HCT116 (cell line): ENCODE results near the gene AQP6. TPM values are rescaled to one million over a fixed set of nuclear protein-coding genes. Genes with fewer than 3 reads are reported as not detected.

Experiments used
- ATAC-seq: fragments of 200-7000 bp; cut with Tn5 transposase; 2 replicates; pipeline ENCODE4 v1.9.1; 2020; ENCODE audit warnings: mild to moderate bottlenecking, moderate library complexity
- BruUV-seq: library from RNA; stranded (reverse); fragments of 400-500 nt; replicated peaks from 2 replicates; lab custom pipeline; 2021; lab: Mats Ljungman, UMichigan
- CTCF ChIA-PET: fragments of 300-600 bp; sonication (Branson Sonifier 250); formaldehyde crosslinking; loops from one replicate; lab custom pipeline; 2021; ENCODE audit warnings: antibody characterized with exemption; lab: Charles Lee
- POLR2A ChIA-PET: fragments of 300-600, 350-600 bp; sonication (Branson Sonifier 250); formaldehyde crosslinking; loops from one replicate; lab custom pipeline; 2021; ENCODE audit warnings: antibody characterized with exemption; lab: Charles Lee
- RAD21 ChIA-PET, 2 experiments: fragments of 300-600 bp; sonication (Branson Sonifier 250); formaldehyde crosslinking; loops; one replicate each; lab custom pipeline; 2023; ENCODE audit warnings: low total read pairs in 2 of 2; ENCODE audit not compliant: uncharacterized antibody in 2 of 2, unreplicated experiment in 2 of 2, low non-redundant PET in 1 of 2; lab: Charles Lee
- DNase-seq: peaks from one replicate; pipeline ENCODE4 v3.0.0-alpha.2; 2010; ENCODE audit warnings: low read depth, low spot score
- H2AFZ ChIP-seq: fragments of 200-600 bp; shearing (Covaris generic), sonication (generic); 2 replicates; pipeline ENCODE4 v1.6.1; 2017; ENCODE audit warnings: low read depth, mixed run types, mixed read lengths, antibody characterized with exemption, low read length; ENCODE audit not compliant: poor library complexity, severe bottlenecking
- H3K27ac ChIP-seq: 2 replicates; pipeline ENCODE4 v1.5.1; 2012; ENCODE audit warnings: low read depth, low read length
- H3K27me3 ChIP-seq: fragments of 200-600 bp; sonication (generic); 2 replicates; pipeline ENCODE4 v1.6.1; 2016; ENCODE audit warnings: mixed run types, low read length, mixed read lengths; ENCODE audit not compliant: insufficient read depth
- H3K36me3 ChIP-seq, 2 experiments: fragments of 200-500 bp in 1 of 2; fragments of 200-600 bp in 1 of 2; sonication (Bioruptor generic) in 1 of 2; sonication (generic) in 1 of 2; 2 replicates each; pipeline versions ENCODE4 v1.5.1 to v1.6.1; 2014 to 2016; ENCODE audit warnings: low read length in 2 of 2, inconsistent platforms in 1 of 2, mixed read lengths in 1 of 2, mixed run types in 1 of 2; ENCODE audit not compliant: insufficient read depth in 2 of 2, control insufficient read depth in 1 of 2
- H3K4me1 ChIP-seq, 2 experiments: fragments of 200-600 bp in 1 of 2; sonication (generic) in 1 of 2; 2 replicates each; pipeline versions ENCODE4 v1.5.1 to v1.6.1; 2012 to 2017; ENCODE audit warnings: low read length in 2 of 2, inconsistent platforms in 1 of 2, mild to moderate bottlenecking in 1 of 2, mixed read lengths in 1 of 2, mixed run types in 1 of 2, moderate library complexity in 1 of 2; ENCODE audit not compliant: insufficient read depth in 2 of 2, control insufficient read depth in 1 of 2
- H3K4me2 ChIP-seq: fragments of 200-600 bp; sonication (generic); 2 replicates; pipeline ENCODE4 v1.6.1; 2017; ENCODE audit warnings: mixed run types, low read length, mixed read lengths
- H3K4me3 ChIP-seq, 2 experiments: fragments of 200-600 bp in 1 of 2; sonication (generic) in 1 of 2; replicated peaks in 1 of 2; 2 replicates each; pipeline ENCODE4 v1.5.1; 2011 to 2016; ENCODE audit warnings: low read length in 2 of 2, control low read depth in 1 of 2, low read depth in 1 of 2, mild to moderate bottlenecking in 1 of 2, mixed read lengths in 1 of 2, mixed run types in 1 of 2
- H3K79me2 ChIP-seq: fragments of 200-600 bp; sonication (generic); 2 replicates; pipeline ENCODE4 v1.6.1; 2017; ENCODE audit warnings: mild to moderate bottlenecking, mixed run types, low read length, moderate library complexity, mixed read lengths; ENCODE audit not compliant: insufficient read depth
- H3K9ac ChIP-seq: fragments of 200-600 bp; sonication (generic); 2 replicates; pipeline ENCODE4 v1.6.1; 2016; ENCODE audit warnings: low read length, mixed read lengths
- H3K9me2 ChIP-seq: fragments of 200-600 bp; sonication (generic), shearing (Covaris generic); 2 replicates; pipeline ENCODE4 v1.6.1; 2017; ENCODE audit warnings: mixed run types, mild to moderate bottlenecking, moderate library complexity; ENCODE audit not compliant: insufficient read depth
- H3K9me3 ChIP-seq, 2 experiments: fragments of 200-500 bp in 1 of 2; fragments of 200-600 bp in 1 of 2; sonication (Bioruptor generic) in 1 of 2; sonication (generic) in 1 of 2; 2 replicates each; pipeline ENCODE4 v1.6.1; 2014 to 2017; ENCODE audit warnings: low read length in 2 of 2, mixed read lengths in 2 of 2, inconsistent platforms in 1 of 2, low read depth in 1 of 2, mild to moderate bottlenecking in 1 of 2, mixed run types in 1 of 2, moderate library complexity in 1 of 2; ENCODE audit not compliant: control insufficient read depth in 1 of 2, insufficient read depth in 1 of 2
- H4K20me1 ChIP-seq: fragments of 200-600 bp; sonication (generic), shearing (Covaris generic); 2 replicates; pipeline ENCODE4 v1.6.1; 2017; ENCODE audit warnings: mixed run types, mild to moderate bottlenecking, moderate library complexity; ENCODE audit not compliant: insufficient read depth
- CBX3 ChIP-seq: IDR thresholded peaks from 2 replicates; pipeline ENCODE4 v1.6.1; 2012; ENCODE audit warnings: low read depth
- CEBPB ChIP-seq: IDR thresholded peaks from 2 replicates; pipeline ENCODE4 v1.6.1; 2012; ENCODE audit warnings: low read depth
- ELF1 ChIP-seq: IDR thresholded peaks from 2 replicates; pipeline ENCODE4 v1.6.1; 2012; ENCODE audit warnings: low read depth, borderline replicate concordance
- EZH2 ChIP-seq: fragments of 200-600 bp; sonication (generic); IDR thresholded peaks from 2 replicates; pipeline ENCODE4 v1.6.1; 2017; ENCODE audit warnings: antibody characterized with exemption, mixed run types
- FOSL1 ChIP-seq: IDR thresholded peaks from 2 replicates; pipeline ENCODE4 v1.6.1; 2012; ENCODE audit warnings: low read depth
- POLR2A ChIP-seq: IDR thresholded peaks from 2 replicates; pipeline ENCODE4 v1.7.0; 2011; ENCODE audit warnings: borderline replicate concordance; ENCODE audit not compliant: insufficient read depth, insufficient read length; ENCODE audit errors: extremely low read depth
- RAD21 ChIP-seq: IDR thresholded peaks from 2 replicates; pipeline ENCODE4 v1.6.1; 2012; ENCODE audit warnings: low read depth, mild to moderate bottlenecking
- SIN3A ChIP-seq: IDR thresholded peaks from 2 replicates; pipeline ENCODE4 v1.6.1; 2012; ENCODE audit warnings: low read depth
- SRF ChIP-seq: IDR thresholded peaks from 2 replicates; pipeline ENCODE4 v1.6.1; 2012; ENCODE audit warnings: low read depth
- YY1 ChIP-seq: IDR thresholded peaks from 2 replicates; pipeline ENCODE4 v1.6.1; 2011; ENCODE audit warnings: low read length, low read depth, moderate library complexity, mild to moderate bottlenecking; ENCODE audit not compliant: insufficient replicate concordance; ENCODE audit errors: extremely low read depth
- ZFX ChIP-seq: fragments of 450-650 bp; IDR thresholded peaks from 2 replicates; pipeline ENCODE4 v1.6.1; 2017
- ZNF274 ChIP-seq: fragments of 200-500 bp; sonication (Bioruptor generic); IDR thresholded peaks from 2 replicates; pipeline ENCODE4 v1.6.1; 2014; ENCODE audit warnings: mild to moderate bottlenecking, low read depth, low read length, inconsistent platforms
- intact Hi-C: fragments of 100-400 bp; cut with micrococcal nuclease; formaldehyde crosslinking; loops from 2 replicates; pipeline ENCODE4 v1.10.0; 2022
- total RNA-seq: library from RNA; stranded (reverse); gene quantifications from one replicate; pipeline ENCODE4 v1.2.1, GENCODE V29; 2021; ENCODE audit not compliant: unreplicated experiment
- TF ChIP-seq, protein P1 (sequence below): IDR thresholded peaks from 2 replicates; pipeline ENCODE4 v1.6.1; 2012
- TF ChIP-seq, protein P2 (sequence below): IDR thresholded peaks from 2 replicates; pipeline ENCODE4 v1.6.1; 2012; ENCODE audit warnings: low read depth
- TF ChIP-seq, protein P3 (sequence below), 3 experiments: fragments of 200-600 bp in 1 of 3; sonication (generic) in 1 of 3; IDR thresholded peaks in 2 of 3; conservative IDR thresholded peaks in 1 of 3; 2 replicates each; pipeline ENCODE4 v1.5.1; 2012 to 2017; ENCODE audit warnings: low read depth in 2 of 3, low read length in 2 of 3, antibody characterized with exemption in 1 of 3, borderline replicate concordance in 1 of 3, control low read depth in 1 of 3, mild to moderate bottlenecking in 1 of 3, mixed read lengths in 1 of 3, mixed run types in 1 of 3, moderate library complexity in 1 of 3; ENCODE audit not compliant: insufficient read depth in 1 of 3
- TF ChIP-seq, protein P4 (sequence below): IDR thresholded peaks from 2 replicates; pipeline ENCODE4 v1.6.1; 2012

The AQP6 gene
- total RNA-seq, 1 experiment from 2014 or later = not detected

DNA sequence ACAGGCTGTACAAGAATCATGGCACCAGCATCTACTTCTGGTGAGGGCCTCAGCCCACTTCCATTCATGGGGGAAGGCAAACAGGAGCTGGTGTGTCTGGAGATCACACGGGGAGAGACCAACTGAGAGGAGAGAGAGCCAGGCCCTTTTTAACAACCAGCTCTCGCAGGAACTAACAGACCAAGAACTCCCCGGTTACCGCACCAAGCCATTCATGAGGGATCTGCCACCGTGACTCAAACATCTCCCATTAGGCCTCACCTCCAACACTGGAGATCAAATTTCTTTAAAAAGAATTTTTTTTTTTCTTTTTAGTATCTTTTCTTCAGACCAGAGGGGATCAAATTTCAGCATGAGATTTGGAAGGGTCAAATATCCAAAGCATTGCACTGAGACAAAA lies 39.0 kb upstream of the AQP6 start:
- Histone ChIP-seq H3K9me3 (no peaks in the 10 kb centered on the region), H3K9ac (no peak overlapping the region), H3K27ac (no peak overlapping the region), H3K4me2 (no peak overlapping the region), H4K20me1 (no peaks in the 10 kb centered on the region), H3K36me3 (no peaks in the 10 kb centered on the region), H2AFZ (no peak overlapping the region), H3K4me3 (no peak overlapping the region), H3K27me3 (no peaks in the 10 kb centered on the region), H3K4me1 (no peaks in the 10 kb centered on the region; a peak in 1 of 4 replicates), H3K9me2 (no peaks in the 10 kb centered on the region), H3K79me2 (no peaks in the 10 kb centered on the region)
- intact Hi-C loops = no loop called here
- no peak for DNase-seq
- no peak for TF ChIP-seq ELF1
- TF ChIP-seq, protein P1, sequence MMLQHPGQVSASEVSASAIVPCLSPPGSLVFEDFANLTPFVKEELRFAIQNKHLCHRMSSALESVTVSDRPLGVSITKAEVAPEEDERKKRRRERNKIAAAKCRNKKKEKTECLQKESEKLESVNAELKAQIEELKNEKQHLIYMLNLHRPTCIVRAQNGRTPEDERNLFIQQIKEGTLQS = no peak
- no peak for TF ChIP-seq SIN3A
- no peak for TF ChIP-seq RAD21
- TF ChIP-seq ZFX = no peak
- POLR2A ChIA-PET = no interaction called here
- no TSS peak for BruUV-seq
- CTCF ChIA-PET = interaction anchor here (8.3 kb wide), 1 partner anchor 12 kb away, joined by 44 read pairs; no protein-coding TSS in a partner anchor
- RAD21 ChIA-PET = no interaction called here
- no peak for ATAC-seq

DNA sequence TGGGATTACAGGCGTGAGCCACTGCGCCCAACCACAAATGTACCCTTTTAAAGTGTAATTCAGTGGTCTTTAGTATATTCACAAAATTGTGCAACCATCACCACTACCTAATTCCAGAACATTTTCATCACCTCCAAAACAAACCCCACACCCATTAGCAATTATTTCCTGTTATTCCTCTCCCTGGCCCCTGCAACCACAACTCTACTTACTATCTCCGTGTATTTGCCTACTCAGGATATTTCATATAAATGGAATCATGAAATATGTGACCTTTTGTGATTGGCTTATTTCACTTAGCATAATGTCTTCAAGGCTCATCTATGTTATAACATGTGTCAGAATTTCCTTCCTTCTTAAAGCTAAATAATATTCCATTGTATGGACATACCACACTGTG lies 38.2 kb upstream of the AQP6 start:
- H3K9me2 ChIP-seq = no peaks in the 10 kb centered on the region
- H3K79me2 ChIP-seq = no peaks in the 10 kb centered on the region
- no peaks in the 10 kb centered on the region for H3K27me3 ChIP-seq
- H3K27ac ChIP-seq = no peak overlapping the region
- no peak overlapping the region for H2AFZ ChIP-seq
- no peak for ATAC-seq
- no peak overlapping the region for H3K4me3 ChIP-seq
- H4K20me1 ChIP-seq = no peaks in the 10 kb centered on the region
- H3K4me1 ChIP-seq = no peaks in the 10 kb centered on the region; a peak in 1 of 4 replicates
- ChIA-PET RAD21 (no interaction called here), POLR2A (no interaction called here), CTCF (interaction anchor here (8.3 kb wide), 1 partner anchor 11 kb away, joined by 44 read pairs; no protein-coding TSS in a partner anchor)
- intact Hi-C loops = no loop called here
- BruUV-seq = no TSS peak
- no peak overlapping the region for H3K9ac ChIP-seq
- H3K9me3 ChIP-seq = no peaks in the 10 kb centered on the region
- H3K36me3 ChIP-seq = no peaks in the 10 kb centered on the region
- H3K4me2 ChIP-seq = no peak overlapping the region
- DNase-seq = no peak
- TF ChIP-seq YY1 (no peak), CEBPB (no peak), FOSL1 (no peak), POLR2A (no peak), ZNF274 (no peak), ELF1 (no peak), CBX3 (no peak), EZH2 (no peak), SRF (no peak)
- TF ChIP-seq, protein P2, sequence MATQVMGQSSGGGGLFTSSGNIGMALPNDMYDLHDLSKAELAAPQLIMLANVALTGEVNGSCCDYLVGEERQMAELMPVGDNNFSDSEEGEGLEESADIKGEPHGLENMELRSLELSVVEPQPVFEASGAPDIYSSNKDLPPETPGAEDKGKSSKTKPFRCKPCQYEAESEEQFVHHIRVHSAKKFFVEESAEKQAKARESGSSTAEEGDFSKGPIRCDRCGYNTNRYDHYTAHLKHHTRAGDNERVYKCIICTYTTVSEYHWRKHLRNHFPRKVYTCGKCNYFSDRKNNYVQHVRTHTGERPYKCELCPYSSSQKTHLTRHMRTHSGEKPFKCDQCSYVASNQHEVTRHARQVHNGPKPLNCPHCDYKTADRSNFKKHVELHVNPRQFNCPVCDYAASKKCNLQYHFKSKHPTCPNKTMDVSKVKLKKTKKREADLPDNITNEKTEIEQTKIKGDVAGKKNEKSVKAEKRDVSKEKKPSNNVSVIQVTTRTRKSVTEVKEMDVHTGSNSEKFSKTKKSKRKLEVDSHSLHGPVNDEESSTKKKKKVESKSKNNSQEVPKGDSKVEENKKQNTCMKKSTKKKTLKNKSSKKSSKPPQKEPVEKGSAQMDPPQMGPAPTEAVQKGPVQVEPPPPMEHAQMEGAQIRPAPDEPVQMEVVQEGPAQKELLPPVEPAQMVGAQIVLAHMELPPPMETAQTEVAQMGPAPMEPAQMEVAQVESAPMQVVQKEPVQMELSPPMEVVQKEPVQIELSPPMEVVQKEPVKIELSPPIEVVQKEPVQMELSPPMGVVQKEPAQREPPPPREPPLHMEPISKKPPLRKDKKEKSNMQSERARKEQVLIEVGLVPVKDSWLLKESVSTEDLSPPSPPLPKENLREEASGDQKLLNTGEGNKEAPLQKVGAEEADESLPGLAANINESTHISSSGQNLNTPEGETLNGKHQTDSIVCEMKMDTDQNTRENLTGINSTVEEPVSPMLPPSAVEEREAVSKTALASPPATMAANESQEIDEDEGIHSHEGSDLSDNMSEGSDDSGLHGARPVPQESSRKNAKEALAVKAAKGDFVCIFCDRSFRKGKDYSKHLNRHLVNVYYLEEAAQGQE = no peak
- TF ChIP-seq, protein P3, sequence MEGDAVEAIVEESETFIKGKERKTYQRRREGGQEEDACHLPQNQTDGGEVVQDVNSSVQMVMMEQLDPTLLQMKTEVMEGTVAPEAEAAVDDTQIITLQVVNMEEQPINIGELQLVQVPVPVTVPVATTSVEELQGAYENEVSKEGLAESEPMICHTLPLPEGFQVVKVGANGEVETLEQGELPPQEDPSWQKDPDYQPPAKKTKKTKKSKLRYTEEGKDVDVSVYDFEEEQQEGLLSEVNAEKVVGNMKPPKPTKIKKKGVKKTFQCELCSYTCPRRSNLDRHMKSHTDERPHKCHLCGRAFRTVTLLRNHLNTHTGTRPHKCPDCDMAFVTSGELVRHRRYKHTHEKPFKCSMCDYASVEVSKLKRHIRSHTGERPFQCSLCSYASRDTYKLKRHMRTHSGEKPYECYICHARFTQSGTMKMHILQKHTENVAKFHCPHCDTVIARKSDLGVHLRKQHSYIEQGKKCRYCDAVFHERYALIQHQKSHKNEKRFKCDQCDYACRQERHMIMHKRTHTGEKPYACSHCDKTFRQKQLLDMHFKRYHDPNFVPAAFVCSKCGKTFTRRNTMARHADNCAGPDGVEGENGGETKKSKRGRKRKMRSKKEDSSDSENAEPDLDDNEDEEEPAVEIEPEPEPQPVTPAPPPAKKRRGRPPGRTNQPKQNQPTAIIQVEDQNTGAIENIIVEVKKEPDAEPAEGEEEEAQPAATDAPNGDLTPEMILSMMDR (IDR thresholded peaks at IDR 0.05 in 2 of 3, conservative IDR thresholded peaks at IDR 0.05 in 1 of 3; ENCODE audit: borderline replicate concordance in 1 of 3, insufficient read depth in 1 of 3, low read depth in 2 of 3, low read length in 2 of 3) = no peak
- TF ChIP-seq, protein P4, sequence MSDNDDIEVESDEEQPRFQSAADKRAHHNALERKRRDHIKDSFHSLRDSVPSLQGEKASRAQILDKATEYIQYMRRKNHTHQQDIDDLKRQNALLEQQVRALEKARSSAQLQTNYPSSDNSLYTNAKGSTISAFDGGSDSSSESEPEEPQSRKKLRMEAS = no peak
- TF ChIP-seq, protein P1 = no peak
